ENCODE measurements around the gene BTN2A1.

DNA sequence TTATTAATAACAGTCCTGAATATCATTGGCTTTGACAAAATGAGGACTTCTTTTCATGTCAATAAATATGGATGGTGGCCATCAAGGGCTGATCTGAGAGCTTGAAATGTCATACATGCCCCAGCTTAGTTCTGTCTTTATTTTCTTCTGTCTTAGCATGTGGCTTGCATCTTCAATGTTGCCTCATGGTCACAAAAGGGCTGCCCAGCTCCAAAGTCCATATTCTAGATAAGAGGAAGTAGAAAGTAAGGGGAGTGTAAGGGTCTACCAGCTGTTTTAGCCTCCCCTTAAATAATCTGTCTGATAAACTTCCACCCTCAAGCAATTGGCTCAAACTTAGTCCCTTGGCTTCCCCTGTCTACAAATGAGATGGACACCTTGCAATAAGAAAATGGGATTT lies 14.2 kb downstream of the BTN2A1 start:
- no peak for TF ChIP-seq POLR2A (IDR thresholded peaks at IDR 0.05; ENCODE audit: low read depth, low read length)
- no peak for TF ChIP-seq POLR2AphosphoS5 (IDR thresholded peaks at IDR 0.05; ENCODE audit: low read depth, low read length)
- no peak for TF ChIP-seq TAF1 (IDR thresholded peaks at IDR 0.05; ENCODE audit: borderline replicate concordance, low read depth, low read length)
